Activated CD4-positive, alpha-beta memory T cell treated with anti-CD3 and anti-CD28 coated beads for 36 hours (primary cell): ENCODE results near the gene CDK14. TPM values are rescaled to one million over a fixed set of nuclear protein-coding genes. Genes with fewer than 3 reads are reported as not detected.
"Not testable (repeated sequence)": the region's sequence is repeated elsewhere in the genome, so short reads cannot be mapped to it uniquely, and the experiment has no call there.

Experiments
- CTCF ChIA-PET: fragments of 350-600 bp; sonication (Branson Sonifier 250); formaldehyde crosslinking; loops from one replicate; lab custom pipeline; 2021; ENCODE audit warnings: antibody characterized with exemption, inconsistent platforms; lab: Charles Lee
- POLR2A ChIA-PET: fragments of 350-600 bp; sonication (Branson Sonifier 250); formaldehyde crosslinking; loops from one replicate; lab custom pipeline; 2021; ENCODE audit warnings: antibody characterized with exemption; lab: Charles Lee
- DNase-seq: peaks from one replicate; pipeline ENCODE4 v3.0.0-alpha.2; 2020
- H3K27ac Mint-ChIP-seq: one replicate; pipeline ENCODE4 v1.8.0; 2021; ENCODE audit warnings: mixed read lengths
- H3K27me3 Mint-ChIP-seq: one replicate; pipeline ENCODE4 v1.8.0; 2021; ENCODE audit warnings: mixed read lengths
- H3K36me3 Mint-ChIP-seq: one replicate; pipeline ENCODE4 v1.8.0; 2021; ENCODE audit warnings: mixed read lengths
- H3K4me1 Mint-ChIP-seq: one replicate; pipeline ENCODE4 v1.8.0; 2021; ENCODE audit warnings: low read depth, mixed read lengths
- H3K4me3 Mint-ChIP-seq: one replicate; pipeline ENCODE4 v1.8.0; 2021; ENCODE audit warnings: mild to moderate bottlenecking, mixed read lengths
- H3K9me3 Mint-ChIP-seq: one replicate; pipeline ENCODE4 v1.8.0; 2021; ENCODE audit warnings: mixed read lengths
- intact Hi-C: fragments of 100-400 bp; cut with micrococcal nuclease; formaldehyde crosslinking; loops from one replicate; pipeline ENCODE4 v1.15.1; 2023
- total RNA-seq, 2 experiments: library from RNA; stranded (reverse); gene quantifications; one replicate each; pipeline ENCODE4 v1.2.3, GENCODE V29; 2021

Gene CDK14
- total RNA-seq, 2 experiments from 2014 or later, result not detected

DNA sequence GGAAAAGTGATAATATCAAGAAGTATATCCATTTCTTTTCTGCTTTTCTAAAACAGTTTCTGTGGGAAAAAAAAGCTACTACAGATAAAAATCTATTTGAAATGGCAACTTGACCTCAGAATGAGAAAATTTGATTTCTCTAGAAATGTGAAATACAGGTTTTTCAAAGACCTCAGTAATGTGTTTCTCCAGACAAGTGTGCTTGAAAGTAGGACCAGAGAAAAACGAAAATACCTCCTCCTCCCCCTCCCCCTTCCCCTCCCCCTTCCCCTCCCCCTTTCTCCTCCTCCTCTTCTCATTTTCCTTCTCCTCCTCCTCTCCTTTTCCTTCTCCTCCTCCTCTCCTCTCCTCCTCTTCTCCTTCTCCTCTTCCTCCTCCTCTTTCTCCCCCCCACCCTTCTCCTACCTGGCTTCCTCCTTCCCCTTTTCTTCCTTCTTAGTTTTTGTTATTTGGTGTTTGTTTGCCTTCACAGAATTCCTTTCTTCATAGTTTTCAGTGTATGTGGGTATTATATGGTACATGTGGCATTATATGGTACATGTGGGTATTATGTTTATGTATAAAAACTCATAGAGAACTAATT lies 179.4 kb downstream of the CDK14 start:
- H3K27me3 Mint-ChIP-seq, result no peaks in the 10 kb centered on the region
- H3K9me3 Mint-ChIP-seq, result peaks cover 13% of the 10 kb centered on the region
- no peak for DNase-seq
- H3K4me3 Mint-ChIP-seq, result no peak overlapping the region
- ChIA-PET CTCF (no interaction called here), POLR2A (no interaction called here)
- intact Hi-C loops, result no loop called here
- no peaks in the 10 kb centered on the region for H3K36me3 Mint-ChIP-seq
- no peak overlapping the region for H3K27ac Mint-ChIP-seq
- no peaks in the 10 kb centered on the region for H3K4me1 Mint-ChIP-seq

DNA sequence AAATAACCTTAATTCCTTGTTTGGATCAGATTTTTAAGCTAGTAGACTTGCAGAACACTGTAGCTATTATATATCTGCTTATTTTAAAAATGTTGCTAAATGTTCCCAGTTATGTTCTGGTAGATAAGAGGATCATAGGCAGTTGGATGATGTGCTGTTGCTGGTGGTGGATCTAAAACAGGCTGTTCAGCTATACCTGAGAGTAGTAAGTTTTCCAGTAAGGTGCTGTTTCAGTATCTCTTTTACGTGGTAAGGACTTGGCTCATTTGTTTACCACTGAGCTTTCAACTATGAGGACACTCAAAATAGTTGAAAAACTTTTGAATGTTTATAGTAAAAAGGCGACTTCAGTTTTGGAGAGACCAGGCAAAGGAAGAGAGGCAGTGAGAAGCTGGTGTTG lies 180.9 kb downstream of the CDK14 start:
- H3K4me1 Mint-ChIP-seq, result no peaks in the 10 kb centered on the region
- no peak overlapping the region for H3K4me3 Mint-ChIP-seq
- H3K27ac Mint-ChIP-seq, result no peak overlapping the region
- DNase-seq, result no peak
- ChIA-PET POLR2A (no interaction called here), CTCF (no interaction called here)
- H3K9me3 Mint-ChIP-seq, result peaks cover 2% of the 10 kb centered on the region
- intact Hi-C loops, result no loop called here
- no peaks in the 10 kb centered on the region for H3K36me3 Mint-ChIP-seq
- H3K27me3 Mint-ChIP-seq, result no peaks in the 10 kb centered on the region

DNA sequence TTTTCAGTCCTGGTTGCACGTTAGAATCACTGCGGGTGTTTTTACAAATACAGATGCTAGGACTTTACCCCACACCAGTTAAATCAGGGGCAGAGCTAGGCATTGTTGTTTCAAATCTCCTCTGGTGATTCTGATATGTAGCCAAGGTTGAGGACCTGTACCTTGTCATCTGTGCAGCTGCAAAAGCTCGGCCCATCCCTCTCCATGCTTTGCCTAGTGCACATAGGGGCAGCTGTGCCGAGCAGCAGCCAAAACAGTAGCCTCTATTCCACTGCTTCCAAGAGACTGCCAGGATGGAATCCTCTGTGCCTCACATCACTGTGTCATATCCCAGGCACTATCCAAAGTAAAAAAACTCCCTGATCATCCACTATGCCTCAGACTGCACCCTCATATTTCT lies 181.3 kb downstream of the CDK14 start:
- Mint-ChIP-seq H3K4me1 (no peaks in the 10 kb centered on the region), H3K36me3 (no peaks in the 10 kb centered on the region), H3K4me3 (no peak overlapping the region), H3K27ac (no peak overlapping the region), H3K9me3 (peaks cover 2% of the 10 kb centered on the region), H3K27me3 (no peaks in the 10 kb centered on the region)
- no peak for DNase-seq
- ChIA-PET POLR2A (no interaction called here), CTCF (no interaction called here)
- intact Hi-C loops, result no loop called here

DNA sequence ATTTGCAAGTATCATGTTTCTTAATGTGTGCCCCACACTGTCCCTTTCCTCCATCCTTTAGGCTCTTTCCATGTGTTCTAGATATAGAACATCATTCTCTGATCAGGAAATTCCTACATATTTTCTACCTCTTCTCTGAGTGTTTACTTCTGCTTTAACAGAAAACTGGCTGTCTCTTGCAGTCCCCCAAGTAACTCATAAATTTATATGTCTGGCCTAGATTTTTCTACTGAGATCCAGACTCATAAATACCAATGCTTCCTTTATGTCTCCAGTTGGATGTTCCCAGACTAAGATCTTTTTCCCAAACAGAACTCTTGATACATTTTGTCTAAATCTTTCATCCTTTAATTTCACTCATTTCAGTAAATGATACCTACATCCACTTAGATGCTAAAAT lies 181.8 kb downstream of the CDK14 start:
- ChIA-PET CTCF (no interaction called here), POLR2A (no interaction called here)
- H3K4me3 Mint-ChIP-seq, result no peak overlapping the region
- H3K9me3 Mint-ChIP-seq, result peaks cover 2% of the 10 kb centered on the region
- H3K4me1 Mint-ChIP-seq, result no peaks in the 10 kb centered on the region
- no peaks in the 10 kb centered on the region for H3K36me3 Mint-ChIP-seq
- intact Hi-C loops, result no loop called here
- DNase-seq, result no peak
- no peak overlapping the region for H3K27ac Mint-ChIP-seq
- H3K27me3 Mint-ChIP-seq, result no peaks in the 10 kb centered on the region

DNA sequence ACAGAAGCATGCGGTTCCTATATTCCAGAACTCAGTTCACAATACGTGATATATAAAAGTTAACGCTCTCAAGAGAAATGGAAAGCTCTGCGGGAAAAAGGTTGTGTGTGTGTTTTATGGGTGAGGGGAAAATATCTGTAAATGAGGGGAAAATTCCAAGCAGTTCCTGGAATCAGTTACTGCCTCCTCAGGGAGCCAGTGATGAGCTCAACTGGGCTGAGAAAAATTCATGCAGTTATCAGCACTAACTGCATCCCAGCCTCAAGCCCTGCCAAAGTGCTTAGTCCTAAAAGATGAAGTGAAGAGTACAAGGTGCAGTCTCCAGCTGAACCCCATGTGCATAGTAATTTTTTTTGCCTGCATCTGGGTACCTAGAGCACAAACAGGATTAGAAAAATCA lies 191.9 kb downstream of the CDK14 start:
- intact Hi-C loops, result no loop called here
- no peak overlapping the region for H3K4me3 Mint-ChIP-seq
- POLR2A ChIA-PET, result no interaction called here
- no peaks in the 10 kb centered on the region for H3K27me3 Mint-ChIP-seq
- H3K4me1 Mint-ChIP-seq, result no peaks in the 10 kb centered on the region
- DNase-seq, result no peak
- no peak overlapping the region for H3K27ac Mint-ChIP-seq
- CTCF ChIA-PET, result no interaction called here
- peaks cover 8% of the 10 kb centered on the region for H3K9me3 Mint-ChIP-seq
- no peaks in the 10 kb centered on the region for H3K36me3 Mint-ChIP-seq

DNA sequence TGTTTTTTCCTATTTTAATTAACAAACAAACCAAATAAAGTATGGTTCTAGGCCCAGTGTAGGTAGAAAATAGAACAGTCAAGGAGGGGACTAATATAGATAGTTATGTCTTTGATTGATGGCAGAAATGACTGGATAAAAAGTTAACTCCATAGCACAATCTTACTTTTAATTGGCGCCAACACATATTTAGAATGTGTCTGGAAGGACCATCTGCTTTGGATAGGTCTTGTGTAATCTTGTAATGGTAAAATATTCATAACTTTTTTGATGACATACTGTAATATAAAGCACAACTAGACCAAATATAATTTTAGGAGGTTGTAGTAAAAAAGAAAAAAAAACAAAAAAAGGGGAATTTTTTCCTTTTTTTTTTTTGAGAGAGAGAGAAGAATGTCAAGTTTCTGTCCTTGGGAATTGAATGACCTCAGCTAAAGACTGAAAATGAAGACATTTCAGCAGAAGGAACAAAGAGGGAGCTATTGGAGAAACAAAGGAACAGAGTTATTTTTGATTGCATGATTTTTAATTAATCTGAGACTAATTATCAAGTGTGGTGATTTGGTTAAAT lies 193.7 kb downstream of the CDK14 start:
- intact Hi-C loops, result no loop called here
- no peaks in the 10 kb centered on the region for H3K4me1 Mint-ChIP-seq
- peaks cover 23% of the 10 kb centered on the region for H3K9me3 Mint-ChIP-seq
- CTCF ChIA-PET, result no interaction called here
- no peak overlapping the region for H3K27ac Mint-ChIP-seq
- DNase-seq, result no peak
- H3K27me3 Mint-ChIP-seq, result no peaks in the 10 kb centered on the region
- H3K36me3 Mint-ChIP-seq, result no peaks in the 10 kb centered on the region
- H3K4me3 Mint-ChIP-seq, result no peak overlapping the region
- POLR2A ChIA-PET, result no interaction called here

DNA sequence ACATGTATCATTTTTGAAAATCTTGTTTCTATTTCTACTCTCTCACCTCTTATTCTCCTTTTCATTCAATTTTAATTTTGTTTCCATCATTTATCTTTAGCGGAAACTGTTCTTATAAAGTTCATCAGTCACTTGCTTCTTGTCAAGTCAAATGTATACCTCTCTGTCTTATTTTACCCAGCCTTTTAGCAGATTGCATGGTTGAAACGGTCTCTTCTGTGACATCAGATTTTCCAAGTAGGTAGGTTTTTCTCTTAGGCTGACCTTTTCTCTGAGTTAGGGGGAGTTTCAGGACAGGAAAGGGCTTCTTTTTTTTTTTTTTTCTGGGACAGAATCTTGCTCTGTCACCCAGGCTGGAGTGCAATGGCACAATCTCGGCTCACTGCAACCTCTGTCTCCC lies 195.5 kb downstream of the CDK14 start:
- no peak overlapping the region for H3K4me3 Mint-ChIP-seq
- ChIA-PET CTCF (no interaction called here), POLR2A (no interaction called here)
- H3K27ac Mint-ChIP-seq, result no peak overlapping the region
- DNase-seq, result no peak
- H3K27me3 Mint-ChIP-seq, result no peaks in the 10 kb centered on the region
- no peaks in the 10 kb centered on the region for H3K36me3 Mint-ChIP-seq
- peaks cover 25% of the 10 kb centered on the region for H3K9me3 Mint-ChIP-seq
- no peaks in the 10 kb centered on the region for H3K4me1 Mint-ChIP-seq
- intact Hi-C loops, result no loop called here

DNA sequence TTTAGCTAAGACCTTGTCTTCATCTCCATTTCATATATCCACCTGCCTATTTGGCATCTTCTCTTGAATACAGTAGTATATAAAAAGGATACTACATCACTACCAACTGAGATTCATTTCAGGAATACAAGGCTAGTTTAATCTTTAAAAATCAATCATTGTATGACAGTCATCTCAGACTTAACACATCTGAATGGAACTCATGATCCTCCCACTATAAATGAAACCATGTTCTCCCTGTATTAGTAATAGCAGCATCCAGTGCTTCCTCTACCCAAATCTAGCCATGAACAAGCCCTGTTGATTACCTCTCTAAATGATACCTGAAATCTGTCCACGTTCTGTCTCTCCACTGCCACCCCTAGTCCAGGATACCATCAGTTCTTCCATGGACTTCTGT lies 196.2 kb downstream of the CDK14 start:
- intact Hi-C loops, result no loop called here
- Mint-ChIP-seq H3K27me3 (no peaks in the 10 kb centered on the region), H3K4me3 (no peak overlapping the region), H3K4me1 (no peaks in the 10 kb centered on the region), H3K9me3 (peaks cover 28% of the 10 kb centered on the region), H3K36me3 (no peaks in the 10 kb centered on the region), H3K27ac (no peak overlapping the region)
- ChIA-PET POLR2A (no interaction called here), CTCF (no interaction called here)
- no peak for DNase-seq

DNA sequence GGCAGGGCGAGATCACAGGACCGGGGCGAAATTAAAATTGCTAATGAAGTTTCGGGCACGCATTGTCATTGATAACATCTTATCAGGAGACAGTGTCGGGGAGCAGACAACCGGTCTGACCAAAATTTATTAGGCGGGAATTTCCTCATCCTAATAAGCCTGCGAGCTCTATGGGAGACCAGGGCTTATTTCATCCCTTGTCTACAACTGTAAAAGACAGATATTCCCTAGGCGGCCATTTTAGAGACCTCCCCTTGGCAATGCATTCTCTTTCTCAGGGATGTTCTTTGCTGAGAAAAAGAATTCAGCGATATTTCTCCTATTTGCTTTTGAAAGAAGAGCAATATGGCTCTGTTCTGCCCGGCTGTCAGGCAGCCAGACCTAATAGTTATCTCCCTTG lies 198.1 kb downstream of the CDK14 start:
- POLR2A ChIA-PET, H3K4me1 Mint-ChIP-seq, H3K27me3 Mint-ChIP-seq, DNase-seq, H3K4me3 Mint-ChIP-seq, H3K27ac Mint-ChIP-seq, intact Hi-C loops, H3K36me3 Mint-ChIP-seq, CTCF ChIA-PET: not testable (repeated sequence)
- peaks cover 31% of the 10 kb centered on the region for H3K9me3 Mint-ChIP-seq

DNA sequence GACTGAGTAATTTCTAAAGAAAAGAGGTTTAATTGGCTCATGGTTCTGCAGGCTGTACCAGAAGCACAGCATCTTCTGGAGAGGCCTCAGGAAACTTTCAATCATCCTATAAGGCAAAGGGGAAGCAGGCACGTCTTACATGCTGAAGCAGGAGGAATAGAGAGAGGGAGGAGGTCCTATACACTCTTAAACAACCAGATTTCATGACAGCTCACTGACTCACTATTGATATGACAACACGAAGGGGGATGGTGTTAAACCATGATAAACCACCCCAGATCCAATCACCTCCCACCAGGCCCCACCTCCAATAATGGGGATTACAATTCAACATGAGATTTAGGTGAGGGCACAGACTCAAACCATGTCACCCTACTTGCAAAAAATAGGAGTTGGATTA lies 201.5 kb downstream of the CDK14 start:
- POLR2A ChIA-PET, result no interaction called here
- CTCF ChIA-PET, result no interaction called here
- Mint-ChIP-seq H3K4me3 (no peak overlapping the region), H3K27me3 (no peaks in the 10 kb centered on the region), H3K36me3 (no peaks in the 10 kb centered on the region), H3K4me1 (no peaks in the 10 kb centered on the region), H3K9me3 (peaks cover 27% of the 10 kb centered on the region), H3K27ac (no peak overlapping the region)
- DNase-seq, result no peak
- intact Hi-C loops, result no loop called here

DNA sequence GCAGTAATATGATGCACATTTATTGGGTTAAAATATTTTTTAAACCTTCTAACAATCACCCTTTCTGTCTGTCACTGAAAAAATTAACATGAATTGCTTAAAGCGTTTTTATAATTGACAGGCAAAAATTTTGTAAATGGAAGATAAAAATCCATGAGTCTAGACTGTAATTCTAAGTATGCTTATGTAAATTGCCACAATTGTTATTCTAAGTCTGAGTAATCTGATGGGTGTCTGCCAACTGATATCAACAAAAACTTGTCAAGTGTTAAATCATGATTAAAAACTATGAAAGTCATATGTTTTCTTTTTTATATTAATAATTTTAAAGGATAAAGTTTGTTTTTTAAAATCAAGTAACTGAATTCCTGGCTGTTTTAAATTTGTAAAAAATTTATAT lies 208.2 kb downstream of the CDK14 start:
- Mint-ChIP-seq H3K9me3 (peaks cover 11% of the 10 kb centered on the region), H3K27ac (no peak overlapping the region), H3K4me1 (no peaks in the 10 kb centered on the region), H3K36me3 (no peaks in the 10 kb centered on the region), H3K4me3 (no peak overlapping the region), H3K27me3 (no peaks in the 10 kb centered on the region)
- no peak for DNase-seq
- ChIA-PET POLR2A (no interaction called here), CTCF (no interaction called here)
- intact Hi-C loops, result no loop called here

DNA sequence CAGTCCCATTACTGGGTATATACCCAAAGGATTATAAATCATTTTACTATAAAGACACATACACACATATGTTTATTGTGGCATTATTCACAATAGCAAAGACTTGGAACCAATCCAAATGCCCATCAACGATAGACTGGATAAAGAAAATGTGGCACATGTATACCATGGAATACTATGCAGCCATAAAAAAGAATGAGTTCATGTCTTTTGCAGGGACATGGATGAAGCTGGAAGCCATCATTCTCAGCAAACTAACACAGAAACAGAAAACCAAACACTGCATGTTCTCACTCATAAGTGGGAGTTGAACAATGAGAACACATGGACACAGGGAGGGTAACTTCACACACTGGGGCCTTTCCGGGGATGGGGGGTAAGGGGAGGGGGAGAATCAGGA lies 219.4 kb downstream of the CDK14 start:
- H3K36me3 Mint-ChIP-seq, H3K4me3 Mint-ChIP-seq, POLR2A ChIA-PET, H3K27ac Mint-ChIP-seq, CTCF ChIA-PET, H3K27me3 Mint-ChIP-seq, H3K9me3 Mint-ChIP-seq, H3K4me1 Mint-ChIP-seq, DNase-seq: not testable (repeated sequence)
- intact Hi-C loops, result loop anchor here (5.0 kb wide), 1 partner anchor 52 kb away; no protein-coding TSS in a partner anchor

DNA sequence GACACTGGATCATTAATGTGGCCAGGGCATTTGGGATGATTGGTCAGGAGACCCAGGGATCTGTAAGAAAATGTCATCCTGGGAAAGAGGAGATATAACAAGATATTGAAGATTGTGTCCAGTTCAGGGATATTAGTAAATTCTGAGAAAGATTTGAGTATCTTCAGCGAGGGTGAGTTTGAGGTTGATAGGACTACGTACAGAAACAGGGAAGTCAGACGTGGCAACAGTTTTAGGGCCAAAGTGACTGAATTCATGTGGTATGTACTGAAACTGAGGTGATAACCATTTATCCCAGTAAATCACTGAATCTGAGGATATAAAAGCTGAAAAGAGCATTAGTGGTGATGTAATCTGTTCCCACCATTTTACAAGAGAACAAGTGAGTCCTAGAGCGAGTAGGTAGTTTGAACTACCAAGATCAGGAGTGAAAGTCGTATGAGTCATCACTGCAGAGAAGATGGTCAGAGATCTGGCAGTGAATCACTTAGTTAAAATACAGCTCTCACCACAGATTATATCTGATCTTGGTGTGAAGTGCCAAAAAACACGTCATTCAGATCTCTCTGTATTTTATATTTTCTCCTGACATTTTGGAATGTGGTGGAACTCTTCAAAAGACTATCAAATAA lies 220.5 kb downstream of the CDK14 start:
- H3K27ac Mint-ChIP-seq, result no peak overlapping the region
- no peaks in the 10 kb centered on the region for H3K27me3 Mint-ChIP-seq
- H3K36me3 Mint-ChIP-seq, result no peaks in the 10 kb centered on the region
- no peak for DNase-seq
- no peak overlapping the region for H3K4me3 Mint-ChIP-seq
- ChIA-PET CTCF (no interaction called here), POLR2A (interaction anchor here (0.6 kb wide), 1 partner anchor 140 kb away, joined by 3 read pairs; no protein-coding TSS in a partner anchor)
- peaks cover 8% of the 10 kb centered on the region for H3K9me3 Mint-ChIP-seq
- intact Hi-C loops, result loop anchor here (5.0 kb wide), 1 partner anchor 51 kb away; no protein-coding TSS in a partner anchor
- no peaks in the 10 kb centered on the region for H3K4me1 Mint-ChIP-seq
